GM19099 (cell line): ENCODE results near the gene RABAC1.

ENCODE experiments used
- POLR2A ChIP-seq: IDR thresholded peaks from 3 replicates; pipeline ENCODE4 v1.6.1; 2011; ENCODE audit warnings: low read depth; ENCODE audit not compliant: insufficient read length; ENCODE audit errors: extremely low read depth

Gene RABAC1

GRCh38 chr19:41920882-41921576, 38.1 kb downstream of the RABAC1 start:
- no peak for TF ChIP-seq POLR2A

GRCh38 chr19:41919948-41920712, 39.0 kb downstream of the RABAC1 start:
- TF ChIP-seq POLR2A, result no peak

GRCh38 chr19:41918653-41919244, 40.4 kb downstream of the RABAC1 start:
- no peak for TF ChIP-seq POLR2A

- no peak for TF ChIP-seq POLR2A
These were observed 41.0 kb downstream of the RABAC1 start for GRCh38 chr19:41918095-41918494.

- no peak for TF ChIP-seq POLR2A
These were observed 41.4 kb downstream of the RABAC1 start for GRCh38 chr19:41917676-41918075.

- TF ChIP-seq POLR2A, result no peak
These were observed 43.2 kb downstream of the RABAC1 start for GRCh38 chr19:41915776-41916414.

GRCh38 chr19:41915021-41915775, 43.9 kb downstream of the RABAC1 start:
- TF ChIP-seq POLR2A, result no peak

- no peak for TF ChIP-seq POLR2A
These were observed 45.3 kb downstream of the RABAC1 start for GRCh38 chr19:41913538-41914423.

- TF ChIP-seq POLR2A, result no peak
These were observed 46.1 kb downstream of the RABAC1 start for GRCh38 chr19:41912899-41913537.

GRCh38 chr19:41911889-41912731, 47.0 kb downstream of the RABAC1 start:
- TF ChIP-seq POLR2A, result no peak

GRCh38 chr19:41910992-41911888, 47.9 kb downstream of the RABAC1 start:
- no peak for TF ChIP-seq POLR2A

- no peak for TF ChIP-seq POLR2A
These were observed 48.7 kb downstream of the RABAC1 start for GRCh38 chr19:41910240-41910991.
